ENCODE data around the gene NCAPD2.

- TF ChIP-seq CTCF (optimal IDR thresholded peaks at IDR 0.05 in 1 of 3, IDR thresholded peaks at IDR 0.05 in 1 of 3, conservative IDR thresholded peaks at IDR 0.05 in 1 of 3; ENCODE audit: extremely low read depth in 1 of 3, insufficient read depth in 2 of 3, low read length in 3 of 3) (no peak), EZH2 (IDR thresholded peaks at IDR 0.05; ENCODE audit: low read length) (no peak)
Observed at GRCh38 chr12:6526766-6527525, 33.0 kb downstream of the NCAPD2 start.
